H1 (cell line): ENCODE results near the gene KCNK2.

Source experiments
- POLR2A ChIP-seq, 2 experiments: IDR thresholded peaks; 1 replicate in 1 of 2; 2 replicates in 1 of 2; pipeline ENCODE4 v1.6.1; 2011; ENCODE audit warnings: low read depth in 2 of 2, low read length in 2 of 2, mild to moderate bottlenecking in 2 of 2; ENCODE audit errors: control extremely low read depth in 1 of 2
- POLR2AphosphoS5 ChIP-seq: IDR thresholded peaks from 2 replicates; pipeline ENCODE4 v1.6.1; 2011; ENCODE audit warnings: low read depth, low read length
- TBP ChIP-seq: IDR thresholded peaks from 2 replicates; pipeline ENCODE4 v1.6.1; 2011; ENCODE audit warnings: low read depth, low read length, improper control_type of control experiment

DNA sequence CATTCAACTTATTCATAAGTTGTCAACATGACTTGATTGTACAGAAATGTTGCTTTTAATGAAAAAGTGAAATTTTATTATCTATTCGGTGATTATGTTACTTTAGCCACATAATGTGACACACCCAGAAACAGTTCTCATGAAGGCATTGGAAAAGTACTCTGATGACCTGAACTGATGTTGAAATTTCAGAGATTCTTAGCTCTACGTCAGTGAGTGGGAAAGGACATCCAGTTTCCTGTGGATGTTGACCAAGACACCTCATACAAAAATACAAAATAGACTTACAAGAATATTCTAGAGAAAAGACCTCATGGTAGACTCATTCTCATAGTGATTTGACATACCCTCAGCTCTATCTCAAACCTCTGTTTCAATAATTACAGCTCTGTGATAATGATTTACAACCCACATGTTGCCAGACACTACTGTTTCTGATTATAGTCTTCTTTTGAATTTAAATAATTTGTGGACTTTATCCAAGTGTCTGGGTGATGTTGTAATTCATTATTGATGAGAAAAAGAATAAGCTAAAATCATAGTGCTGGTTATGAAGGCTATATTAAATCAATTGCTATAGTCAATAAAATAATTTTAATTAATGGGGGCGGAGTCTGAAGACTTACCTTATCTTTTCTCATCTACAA is 37.3 kb downstream of the KCNK2 start:
- no peak for TF ChIP-seq TBP
- no peak for TF ChIP-seq POLR2A (IDR thresholded peaks at IDR 0.05; ENCODE audit: control extremely low read depth in 1 of 2, low read depth in 2 of 2, low read length in 2 of 2)
- no peak for TF ChIP-seq POLR2AphosphoS5
